ENCODE measurements around the gene RAET1G.
"Not testable (repeated sequence)": the region's sequence is repeated elsewhere in the genome, so short reads cannot be mapped to it uniquely, and the experiment has no call there.

GRCh38 chr6:149908480-149908879, 14.4 kb downstream of the RAET1G start:
- not testable (repeated sequence) for TF ChIP-seq ZFX (IDR thresholded peaks at IDR 0.05); CTCF (conservative IDR thresholded peaks at IDR 0.05)

Measured in C4-2B (cell line).